SH-SY5Y (cell line): ENCODE data around the gene C1orf198.

ENCODE experiments used
- GATA2 ChIP-seq: IDR thresholded peaks from 2 replicates; pipeline ENCODE4 v1.6.1; 2011; ENCODE audit warnings: mild to moderate bottlenecking, low read depth, low read length
- GATA3 ChIP-seq: IDR thresholded peaks from 2 replicates; pipeline ENCODE4 v1.6.1; 2011; ENCODE audit warnings: low read depth, mild to moderate bottlenecking, low read length, moderate library complexity

The C1orf198 gene

DNA sequence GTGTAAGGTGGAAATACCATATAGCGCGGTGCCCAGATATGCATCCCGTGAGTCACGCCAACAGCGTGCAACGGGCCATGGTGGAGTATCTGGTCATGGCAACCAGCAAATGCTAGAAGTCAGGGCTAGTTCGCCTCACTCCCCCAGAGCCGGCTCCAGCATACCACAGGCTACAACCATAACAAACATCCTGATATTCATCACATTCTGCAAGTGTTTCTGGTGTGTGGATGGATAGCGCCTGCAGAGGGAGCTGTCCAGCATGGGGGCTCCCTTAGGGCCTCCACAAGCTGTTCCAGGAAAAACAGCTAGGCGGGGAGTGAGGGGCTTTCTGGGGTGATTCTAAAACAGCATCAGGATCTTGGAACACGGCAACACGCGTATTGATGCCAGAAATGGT is 6.8 kb downstream of the C1orf198 start:
- TF ChIP-seq GATA3 (no peak), GATA2 (no peak)

GRCh38 chr1:230860617-230861384 is 7.5 kb downstream of the C1orf198 start:
- TF ChIP-seq GATA3 (peak; percentile 44; the same call in 1 of the 2 replicates), GATA2 (peak; percentile 79)

DNA sequence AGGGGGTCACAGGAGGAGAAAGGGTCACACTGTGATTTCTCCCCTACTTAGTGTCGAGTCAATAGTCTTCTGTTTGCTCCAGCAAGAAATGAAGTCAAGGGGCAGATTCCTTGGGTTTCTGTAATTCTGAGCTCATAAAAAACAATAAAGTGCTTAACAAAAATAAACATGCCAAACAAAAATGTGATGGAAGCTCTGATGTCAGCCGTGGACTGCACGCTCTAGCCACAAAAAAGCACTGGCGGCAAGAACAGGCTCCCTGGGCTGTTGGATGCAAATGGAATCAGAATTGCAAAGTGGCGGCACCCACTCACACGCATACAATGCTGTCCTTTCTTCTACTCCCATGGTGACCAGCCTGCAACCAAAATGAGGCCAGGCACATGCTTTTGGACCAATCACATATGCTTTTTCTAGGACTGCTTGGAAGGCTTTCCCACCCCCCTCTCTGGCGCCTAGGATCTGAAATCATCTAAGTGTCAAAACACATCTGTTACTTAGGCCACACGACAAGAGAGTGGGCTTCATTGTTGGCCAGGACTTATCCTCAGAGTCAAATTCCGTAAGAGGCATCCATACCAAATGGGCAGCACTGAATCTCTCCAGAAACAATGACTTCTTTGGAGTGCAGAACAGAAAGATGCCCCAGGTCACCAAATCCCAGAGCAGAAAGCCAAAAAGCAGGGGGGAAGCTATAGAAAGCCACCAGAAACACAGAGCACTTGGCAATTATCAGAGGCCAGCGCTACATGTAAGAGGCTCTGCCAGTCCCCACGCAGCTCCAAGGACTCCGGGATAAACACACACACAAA is 9.2 kb downstream of the C1orf198 start:
- no peak for TF ChIP-seq GATA3

- no peak for TF ChIP-seq GATA2
- no peak for TF ChIP-seq GATA3
Measured at GRCh38 chr1:230858236-230858820, 10.0 kb downstream of the C1orf198 start.

DNA sequence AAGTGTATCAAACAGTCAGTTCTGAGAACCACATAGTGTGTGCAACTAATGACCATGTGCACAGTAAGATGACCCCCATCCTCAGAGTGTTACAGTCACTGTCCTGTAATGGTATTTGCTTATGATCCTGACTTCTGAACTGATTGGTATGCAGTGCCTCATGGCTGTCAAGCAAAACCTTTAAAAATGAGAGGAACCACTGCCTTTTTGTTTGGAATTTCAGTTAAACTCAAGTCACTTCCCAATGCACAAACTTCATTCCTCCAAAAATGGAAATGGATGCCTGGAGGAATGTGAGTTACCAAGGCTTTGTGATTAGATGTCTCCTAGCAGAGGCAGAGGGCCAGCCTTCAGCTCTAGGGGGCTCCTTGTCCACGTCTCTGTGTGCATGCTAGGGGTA is 10.5 kb downstream of the C1orf198 start:
- no peak for TF ChIP-seq GATA3
- TF ChIP-seq GATA2: no peak

- TF ChIP-seq GATA2 (no peak), GATA3 (no peak)
Measured at GRCh38 chr1:230857077-230857476, 11.2 kb downstream of the C1orf198 start.

- TF ChIP-seq GATA3 (no peak), GATA2 (no peak)
Measured at GRCh38 chr1:230855886-230856285, 12.4 kb downstream of the C1orf198 start.

DNA sequence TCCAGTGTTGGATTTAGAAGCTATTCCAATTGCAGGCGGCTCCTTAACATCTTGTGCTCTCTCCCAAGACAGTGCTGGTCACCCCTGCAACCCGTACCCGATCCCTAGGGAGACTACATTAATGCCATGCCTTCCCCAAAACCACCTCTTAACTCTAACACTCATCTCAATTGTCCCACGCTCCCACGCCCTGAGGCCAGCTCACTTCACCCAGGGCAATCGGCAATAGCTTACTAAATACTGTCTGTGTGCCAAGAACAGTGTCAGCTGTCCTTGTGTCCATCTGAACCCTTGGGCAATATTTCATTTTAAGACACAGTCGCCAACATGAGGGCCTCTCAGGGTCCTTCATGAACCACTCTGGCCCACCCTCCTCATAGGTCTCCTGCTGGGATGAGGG is 13.9 kb downstream of the C1orf198 start:
- TF ChIP-seq GATA2 (no peak), GATA3 (no peak)

GRCh38 chr1:230853731-230854130 is 14.6 kb downstream of the C1orf198 start:
- TF ChIP-seq GATA3: no peak
- TF ChIP-seq GATA2: no peak

GRCh38 chr1:230852959-230853358 is 15.4 kb downstream of the C1orf198 start:
- TF ChIP-seq GATA3 (no peak), GATA2 (no peak)

- TF ChIP-seq GATA2 (no peak), GATA3 (no peak)
Measured at GRCh38 chr1:230851291-230851691, 17.0 kb downstream of the C1orf198 start.

DNA sequence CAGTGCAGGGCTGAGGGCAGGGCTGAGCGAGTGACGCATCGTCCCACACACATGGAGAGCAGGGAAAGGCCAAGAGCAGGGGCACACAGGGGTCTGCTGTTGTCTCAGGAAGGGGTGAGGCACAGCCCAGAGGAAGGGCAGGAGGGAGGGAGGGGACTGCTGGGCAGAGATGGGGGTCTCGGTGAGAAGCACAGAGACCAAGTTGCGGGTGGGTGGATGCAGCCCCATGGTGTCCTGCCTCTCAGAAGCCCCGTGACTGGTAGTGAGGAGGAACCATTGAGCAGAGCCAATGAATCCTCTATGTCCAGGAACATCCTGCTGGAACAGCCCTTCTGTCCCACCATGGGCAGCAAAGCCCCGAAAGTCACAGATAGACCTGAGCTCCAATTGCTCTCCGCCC is 17.8 kb downstream of the C1orf198 start:
- TF ChIP-seq GATA3 (no peak), GATA2 (no peak)

DNA sequence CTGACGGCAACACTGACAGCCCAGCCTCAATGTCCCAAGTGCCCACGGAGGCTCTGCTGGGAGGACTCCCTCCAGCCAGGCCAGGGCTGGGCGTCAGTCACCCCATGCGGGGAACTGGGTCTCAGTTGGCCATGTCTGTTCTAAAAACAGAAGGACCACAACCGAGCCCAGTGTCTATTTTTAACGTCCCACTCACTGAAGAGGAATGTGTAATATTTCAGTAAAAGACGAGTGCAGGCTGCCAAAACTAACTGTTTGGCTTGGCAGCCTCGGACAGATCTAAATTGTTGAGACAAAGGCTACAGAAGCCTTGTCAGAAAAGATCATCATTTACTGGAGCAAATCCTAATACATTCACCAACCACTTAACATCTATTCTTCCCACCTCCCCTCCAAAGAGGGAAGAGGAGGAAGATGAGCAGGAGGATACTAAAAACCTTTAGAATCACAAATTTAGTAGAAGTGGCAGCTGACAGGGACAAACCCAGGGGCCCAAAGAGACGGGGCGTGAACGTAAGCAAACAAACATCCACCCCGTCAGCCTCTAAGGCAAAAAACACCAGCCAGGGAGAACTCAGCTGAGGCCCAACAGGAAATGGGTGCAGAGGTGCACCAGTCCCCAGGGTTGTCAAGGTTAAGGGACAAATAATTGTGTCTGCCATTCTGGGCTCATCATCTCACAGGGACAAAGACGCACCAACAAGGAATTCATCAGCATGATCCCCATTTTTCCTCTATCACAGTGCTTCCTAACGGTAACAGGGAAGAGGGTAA is 18.7 kb downstream of the C1orf198 start:
- no peak for TF ChIP-seq GATA3
- no peak for TF ChIP-seq GATA2

DNA sequence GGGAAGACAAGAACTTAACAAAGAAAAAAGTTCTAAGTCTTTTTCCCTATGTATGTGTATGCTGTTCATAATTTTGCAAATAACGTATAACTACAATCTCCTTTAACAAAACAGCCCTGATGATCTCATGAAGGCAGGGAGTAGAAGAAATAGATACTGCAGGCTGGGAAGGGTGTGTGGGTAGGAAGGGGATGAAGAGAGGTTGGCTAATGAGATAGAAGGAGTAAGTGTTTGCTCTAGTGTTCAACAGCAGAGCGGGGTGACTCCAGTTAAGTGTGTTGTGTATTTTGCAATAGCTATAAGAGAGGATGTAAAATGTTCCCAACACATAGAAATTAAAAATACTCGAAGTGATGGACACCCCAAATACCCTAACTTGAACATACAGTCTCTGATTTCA is 20.1 kb downstream of the C1orf198 start:
- no peak for TF ChIP-seq GATA2
- TF ChIP-seq GATA3: no peak
